Sigmoid colon (tissue), 7 donors: ENCODE results near the gene ZNF578. TPM values are rescaled to one million over a fixed set of nuclear protein-coding genes. Genes with fewer than 3 reads are reported as not detected.
"Not testable (repeated sequence)": the region's sequence is repeated elsewhere in the genome, so short reads cannot be mapped to it uniquely, and the experiment has no call there.

Experiments
- DNase-seq: peaks from one replicate; pipeline ENCODE4 v3.0.0-alpha.2; 2019
- H3K27ac ChIP-seq, 4 donors: fragments of 200-600 bp; sonication (generic); one replicate each; pipeline ENCODE4 v1.5.1; 2016 to 2019; ENCODE audit warnings: mild to moderate bottlenecking in 1 of 4
- H3K27me3 ChIP-seq, 3 donors: fragments of 200-600 bp; sonication (generic); one replicate each; pipeline ENCODE4 v1.5.1; 2019; ENCODE audit warnings: mild to moderate bottlenecking in 1 of 3
- H3K36me3 ChIP-seq, 4 donors: fragments of 200-600 bp; sonication (generic); one replicate each; pipeline ENCODE4 v1.5.1; 2016 to 2019
- H3K4me1 ChIP-seq, 4 donors: fragments of 200-600 bp; sonication (generic); one replicate each; pipeline ENCODE4 v1.5.1; 2017 to 2019
- H3K4me3 ChIP-seq, 4 donors: fragments of 200-600 bp; sonication (generic); one replicate each; pipeline ENCODE4 v1.5.1; 2017 to 2019; ENCODE audit warnings: mild to moderate bottlenecking in 2 of 4, moderate library complexity in 1 of 4
- H3K9me3 ChIP-seq, 4 donors: fragments of 200-600 bp in 3 of 4; sonication (generic) in 3 of 4; one replicate each; pipeline versions ENCODE4 v1.5.1 to v1.6.1; 2013 to 2019
- EP300 ChIP-seq, 4 donors: sonication (generic); formaldehyde crosslinking; IDR thresholded peaks; one replicate each; pipeline ENCODE4 v1.6.1; 2017; ENCODE audit warnings: antibody characterized with exemption in 4 of 4
- POLR2A ChIP-seq, 2 donors: fragments of 450-650 bp; IDR thresholded peaks; one replicate each; pipeline ENCODE4 v1.6.1; 2016; ENCODE audit warnings: antibody characterized with exemption in 2 of 2, mild to moderate bottlenecking in 2 of 2, moderate library complexity in 2 of 2
- POLR2AphosphoS5 ChIP-seq, 4 donors: sonication (generic); formaldehyde crosslinking; IDR thresholded peaks; one replicate each; pipeline ENCODE4 v1.6.1; 2017; ENCODE audit warnings: antibody characterized with exemption in 4 of 4
- WGBS, 2 donors: extraction: QIAGEN DNeasy Blood & Tissue Kit; methylation state at CpG; one replicate each; pipeline ENCODE4 v1.1.7; 2013; 5-methylcytosine and 5-hydroxymethylcytosine counted together
- intact Hi-C: fragments of 100-400 bp; cut with DNase I; formaldehyde crosslinking; loops from one replicate; pipeline ENCODE4 v1.15.1; 2023
- polyA plus RNA-seq, 3 donors: library from polyadenylated mRNA; stranded (reverse); fragments of 200-250 nt; gene quantifications; one replicate each; pipeline ENCODE4 v1.2.3, GENCODE V29; 2013
- total RNA-seq, 4 donors: library from RNA; depleted of rRNA; stranded (reverse); fragments of >200 nt; gene quantifications; one replicate each; pipeline ENCODE4 v1.1.0, GENCODE V29; 2016
- TF ChIP-seq, protein P1 (sequence below), 4 experiments: fragments of 450-650 bp in 3 of 4; fragments of 200-600 bp in 1 of 4; IDR thresholded peaks; one replicate each; pipeline ENCODE4 v1.5.1; 2016 to 2019; ENCODE audit warnings: antibody characterized with exemption in 4 of 4, mild to moderate bottlenecking in 3 of 4, moderate library complexity in 2 of 4
- donor health status: healthy with polysubstance abuse.
- donor health status: Bipolar disorder and iron deficiency.
- donor health status: healthy.

Gene ZNF578
- total and polyA plus RNA-seq, 7 donors, result 1.1 to 2.5 (median 2.3) TPM; not detected in 2

DNA sequence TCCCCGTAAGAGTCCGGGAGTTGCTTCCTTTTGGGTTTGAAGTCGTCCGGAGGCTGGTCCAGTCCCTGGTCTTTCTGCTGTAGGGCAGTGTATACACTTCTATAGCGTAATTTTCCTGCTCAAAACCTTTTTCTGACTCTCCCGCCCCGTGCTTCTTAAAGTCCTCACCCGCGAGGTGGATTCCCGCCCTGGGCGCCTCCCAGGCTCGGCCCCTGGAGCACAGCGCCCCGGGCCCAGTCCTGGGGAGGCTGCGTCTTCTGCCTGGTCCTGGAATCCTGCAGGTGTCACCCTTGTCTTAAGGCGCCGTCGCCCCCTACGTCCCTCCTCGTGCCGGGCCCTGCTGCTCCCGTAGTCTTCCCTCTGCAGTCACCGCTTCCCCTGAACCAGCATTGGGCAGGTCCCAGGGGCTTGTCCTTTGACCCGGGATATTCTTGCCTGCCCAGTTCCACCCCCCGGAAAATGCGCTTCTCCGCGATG lies 39.7 kb downstream of the ZNF578 start:
- Histone ChIP-seq H3K27ac (peak overlapping the region in 1 of 4 donors; percentile 27), H3K9me3 (peaks cover 9 to 33% (median 24%) of the 10 kb centered on the region in 4 donors), H3K27me3 (no peaks in the 10 kb centered on the region), H3K36me3 (peaks cover 0 to 8% (median 0%) of the 10 kb centered on the region in 4 donors), H3K4me3 (peak overlapping the region in 3 of 4 donors; percentile 18 to 30 (median 27)), H3K4me1 (no peaks in the 10 kb centered on the region)
- 18 to 49% methylated on average over 28 of the region's 28 CpGs for WGBS, 2 donors
- TF ChIP-seq POLR2AphosphoS5 (IDR thresholded peaks at IDR 0.05), result no peak
- TF ChIP-seq, protein P1, sequence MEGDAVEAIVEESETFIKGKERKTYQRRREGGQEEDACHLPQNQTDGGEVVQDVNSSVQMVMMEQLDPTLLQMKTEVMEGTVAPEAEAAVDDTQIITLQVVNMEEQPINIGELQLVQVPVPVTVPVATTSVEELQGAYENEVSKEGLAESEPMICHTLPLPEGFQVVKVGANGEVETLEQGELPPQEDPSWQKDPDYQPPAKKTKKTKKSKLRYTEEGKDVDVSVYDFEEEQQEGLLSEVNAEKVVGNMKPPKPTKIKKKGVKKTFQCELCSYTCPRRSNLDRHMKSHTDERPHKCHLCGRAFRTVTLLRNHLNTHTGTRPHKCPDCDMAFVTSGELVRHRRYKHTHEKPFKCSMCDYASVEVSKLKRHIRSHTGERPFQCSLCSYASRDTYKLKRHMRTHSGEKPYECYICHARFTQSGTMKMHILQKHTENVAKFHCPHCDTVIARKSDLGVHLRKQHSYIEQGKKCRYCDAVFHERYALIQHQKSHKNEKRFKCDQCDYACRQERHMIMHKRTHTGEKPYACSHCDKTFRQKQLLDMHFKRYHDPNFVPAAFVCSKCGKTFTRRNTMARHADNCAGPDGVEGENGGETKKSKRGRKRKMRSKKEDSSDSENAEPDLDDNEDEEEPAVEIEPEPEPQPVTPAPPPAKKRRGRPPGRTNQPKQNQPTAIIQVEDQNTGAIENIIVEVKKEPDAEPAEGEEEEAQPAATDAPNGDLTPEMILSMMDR (IDR thresholded peaks at IDR 0.05), result no peak
- no peak for TF ChIP-seq POLR2A (IDR thresholded peaks at IDR 0.05)
- TF ChIP-seq EP300 (IDR thresholded peaks at IDR 0.05), result no peak
- DNase-seq, result no peak
- intact Hi-C loops, result no loop called here

DNA sequence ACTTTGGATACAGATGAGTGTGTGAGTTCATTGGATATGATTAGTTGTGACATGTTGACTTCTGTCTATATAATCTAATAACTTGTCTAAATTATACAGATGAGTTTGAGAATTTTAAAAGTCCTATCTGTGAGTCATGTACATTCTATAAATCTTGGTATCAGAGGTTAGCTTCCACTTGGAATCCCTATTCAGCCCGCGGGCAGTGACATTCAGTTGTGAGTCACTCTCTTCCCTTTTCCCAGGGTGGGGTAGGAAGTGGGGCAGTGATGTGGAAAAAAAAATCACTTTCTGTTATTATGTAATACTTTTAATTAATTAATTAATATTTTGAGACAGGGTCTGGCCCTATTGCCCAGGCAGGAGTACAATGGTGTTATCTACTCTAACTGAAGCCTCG lies 41.2 kb downstream of the ZNF578 start:
- H3K36me3 ChIP-seq, result peaks cover 0 to 8% (median 0%) of the 10 kb centered on the region in 4 donors
- WGBS, 2 donors, result 80 to 82% methylated on average over 3 of the region's 3 CpGs

DNA sequence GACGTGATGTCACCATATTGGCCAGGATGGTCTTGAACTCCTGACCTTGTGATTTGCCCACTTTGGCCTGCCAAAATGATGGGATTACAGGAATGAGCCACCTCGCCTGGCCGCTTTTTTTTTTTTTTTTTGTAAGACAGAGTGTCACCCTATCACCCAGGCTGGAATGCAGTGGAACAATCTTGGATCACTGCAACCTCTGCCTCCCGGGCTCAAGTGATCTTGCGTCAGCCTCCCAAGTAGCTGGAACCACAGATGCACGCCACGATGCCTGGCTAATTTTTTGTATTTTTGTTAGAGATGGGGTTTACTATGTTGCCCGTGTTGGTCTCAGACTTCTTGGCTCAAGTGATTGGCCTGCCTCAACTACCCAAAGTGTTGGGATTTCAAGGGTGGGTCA lies 45.2 kb downstream of the ZNF578 start:
- Histone ChIP-seq H3K4me3 (no peak overlapping the region), H3K4me1 (no peaks in the 10 kb centered on the region), H3K36me3 (peaks cover 0 to 20% (median 8%) of the 10 kb centered on the region in 4 donors), H3K27me3 (no peaks in the 10 kb centered on the region), H3K9me3 (peaks cover 6 to 22% (median 8%) of the 10 kb centered on the region in 4 donors), H3K27ac (no peak overlapping the region)
- DNase-seq, result no peak
- intact Hi-C loops, result no loop called here
- TF ChIP-seq POLR2AphosphoS5 (IDR thresholded peaks at IDR 0.05) (no peak), POLR2A (IDR thresholded peaks at IDR 0.05) (no peak), EP300 (IDR thresholded peaks at IDR 0.05) (no peak)
- TF ChIP-seq, protein P1 (IDR thresholded peaks at IDR 0.05), result no peak
- 94 to 96% methylated on average over 8 of the region's 8 CpGs for WGBS, 2 donors

More for the DNA sequence above, 41.2 kb downstream of the ZNF578 start:
- Histone ChIP-seq H3K4me3 (no peak overlapping the region), H3K27ac (no peak overlapping the region), H3K27me3 (no peaks in the 10 kb centered on the region), H3K4me1 (no peaks in the 10 kb centered on the region), H3K9me3 (peaks cover 9 to 24% (median 17%) of the 10 kb centered on the region in 4 donors)
- DNase-seq, result no peak
- intact Hi-C loops, result no loop called here
- TF ChIP-seq, protein P1 (IDR thresholded peaks at IDR 0.05), result no peak
- TF ChIP-seq EP300 (IDR thresholded peaks at IDR 0.05), result no peak
- TF ChIP-seq POLR2A (IDR thresholded peaks at IDR 0.05), result no peak
- TF ChIP-seq POLR2AphosphoS5 (IDR thresholded peaks at IDR 0.05), result no peak

DNA sequence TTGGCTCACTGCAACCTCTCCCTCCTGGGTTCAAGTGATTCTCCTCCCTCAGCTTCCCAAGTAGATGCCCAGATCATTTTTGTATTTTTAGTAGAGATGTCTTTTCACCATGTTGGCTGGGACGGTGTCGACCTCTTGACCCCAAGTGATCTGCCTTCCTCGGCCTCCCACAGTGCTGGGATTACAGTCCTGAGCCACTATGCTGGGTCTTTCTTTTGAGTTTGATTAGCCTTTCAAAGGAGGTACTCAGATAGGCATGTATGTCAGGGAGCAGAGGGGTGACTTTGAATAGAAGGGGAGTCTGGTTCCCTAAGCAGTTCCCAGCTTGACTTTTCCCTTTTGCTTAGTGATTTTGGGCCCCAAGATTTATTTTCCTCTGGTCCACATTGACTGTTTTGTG lies 47.1 kb downstream of the ZNF578 start:
- intact Hi-C loops, H3K4me1 ChIP-seq, H3K27ac ChIP-seq, DNase-seq, H3K27me3 ChIP-seq, H3K4me3 ChIP-seq: not testable (repeated sequence)
- Histone ChIP-seq H3K36me3 (peaks cover 0 to 31% (median 13%) of the 10 kb centered on the region in 4 donors), H3K9me3 (peaks cover 3 to 24% (median 10%) of the 10 kb centered on the region in 4 donors)
- WGBS, 2 donors, result 61 to 67% methylated on average over 3 of the region's 3 CpGs

DNA sequence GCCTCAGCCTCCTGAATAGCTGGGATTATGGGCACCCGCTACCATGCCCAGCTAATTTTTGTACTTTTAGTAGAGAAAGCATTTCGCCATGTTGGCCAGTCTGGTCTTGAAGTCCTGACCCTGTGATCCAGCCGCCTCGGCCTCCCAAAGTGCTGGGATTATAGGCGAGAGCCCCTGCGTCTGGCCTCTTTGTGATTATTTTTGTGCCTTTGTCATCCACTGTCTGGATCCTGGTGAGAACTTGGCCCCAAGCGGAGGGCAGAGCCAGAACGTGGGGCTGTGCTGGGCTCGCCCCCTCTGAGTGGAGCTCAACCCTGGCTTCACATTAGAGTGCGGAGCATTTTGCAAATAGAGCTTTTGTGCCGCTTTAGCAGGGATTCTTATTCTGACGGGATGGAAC lies 47.6 kb downstream of the ZNF578 start:
- 80 to 94% methylated on average over 12 of the region's 12 CpGs for WGBS, 2 donors
- Histone ChIP-seq H3K36me3 (peaks cover 0 to 31% (median 13%) of the 10 kb centered on the region in 4 donors), H3K9me3 (peaks cover 3 to 29% (median 10%) of the 10 kb centered on the region in 4 donors)
- intact Hi-C loops, H3K27me3 ChIP-seq, H3K4me1 ChIP-seq, H3K27ac ChIP-seq, H3K4me3 ChIP-seq, DNase-seq: not testable (repeated sequence)

DNA sequence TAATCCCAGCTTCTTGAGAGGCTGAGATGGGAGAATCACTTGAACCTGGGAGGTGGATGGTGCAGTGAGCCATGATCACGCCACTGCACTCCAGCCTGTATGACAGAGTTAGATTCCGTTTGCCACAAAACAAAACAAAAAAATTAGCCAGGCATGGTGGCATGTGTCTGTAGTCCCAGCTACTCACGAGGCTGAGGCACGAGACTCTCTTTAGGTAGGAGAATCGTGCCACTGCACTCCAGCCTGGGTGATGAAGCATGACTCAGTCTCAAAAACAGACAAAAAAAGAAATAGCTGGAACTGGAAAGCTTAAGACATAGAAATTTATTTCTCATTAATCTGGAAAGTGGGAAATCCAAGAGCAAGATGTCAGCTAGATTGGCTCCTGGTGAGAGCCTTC lies 53.9 kb downstream of the ZNF578 start:
- WGBS, 2 donors, result 94 to 95% methylated on average over 5 of the region's 5 CpGs
- TF ChIP-seq, protein P1 (IDR thresholded peaks at IDR 0.05), result no peak
- TF ChIP-seq EP300 (IDR thresholded peaks at IDR 0.05) (no peak), POLR2AphosphoS5 (IDR thresholded peaks at IDR 0.05) (no peak)
- Histone ChIP-seq H3K36me3 (peaks cover 0 to 54% (median 23%) of the 10 kb centered on the region in 4 donors), H3K27me3 (no peaks in the 10 kb centered on the region), H3K27ac (no peak overlapping the region), H3K4me3 (no peak overlapping the region), H3K4me1 (no peaks in the 10 kb centered on the region), H3K9me3 (peaks cover 0 to 37% (median 8%) of the 10 kb centered on the region in 4 donors)
- intact Hi-C loops, result no loop called here
- no peak for DNase-seq
